Measurements from ENCODE around the gene PDE8B. TPM values are rescaled to one million over a fixed set of nuclear protein-coding genes. Genes with fewer than 3 reads are reported as not detected.

The PDE8B gene
- total RNA-seq, 6 experiments from 2014 or later, result 1.2 to 5.4 (median 2.4) TPM

DNA sequence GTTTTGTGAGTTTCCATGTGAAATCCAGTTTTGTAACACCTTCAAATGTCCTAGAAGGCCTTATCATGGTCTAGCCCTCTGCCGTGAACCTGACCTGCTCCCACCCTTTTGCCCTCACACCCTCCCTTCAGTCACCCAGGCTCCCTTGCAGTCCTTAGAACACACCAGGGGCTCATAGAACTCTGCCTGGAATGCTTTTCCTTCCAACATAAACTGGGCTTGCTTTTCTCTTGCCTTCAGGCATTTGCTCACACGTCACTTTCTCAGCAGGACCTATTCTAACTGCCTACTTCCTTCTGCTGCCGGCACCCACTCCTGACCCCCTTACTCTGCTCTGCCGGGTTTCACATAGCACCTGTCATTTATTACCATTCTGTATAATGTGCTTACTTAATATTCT lies 111.9 kb downstream of the PDE8B start:
- no peak overlapping the region for H3K27ac ChIP-seq
- H3K9me3 ChIP-seq, result no peaks in the 10 kb centered on the region
- H3K27me3 ChIP-seq, result no peaks in the 10 kb centered on the region
- no peak overlapping the region for H3K4me3 ChIP-seq
- H3K36me3 ChIP-seq, result no peaks in the 10 kb centered on the region
- no peak for TF ChIP-seq POLR2A (IDR thresholded peaks at IDR 0.05)
- TF ChIP-seq, protein P1, sequence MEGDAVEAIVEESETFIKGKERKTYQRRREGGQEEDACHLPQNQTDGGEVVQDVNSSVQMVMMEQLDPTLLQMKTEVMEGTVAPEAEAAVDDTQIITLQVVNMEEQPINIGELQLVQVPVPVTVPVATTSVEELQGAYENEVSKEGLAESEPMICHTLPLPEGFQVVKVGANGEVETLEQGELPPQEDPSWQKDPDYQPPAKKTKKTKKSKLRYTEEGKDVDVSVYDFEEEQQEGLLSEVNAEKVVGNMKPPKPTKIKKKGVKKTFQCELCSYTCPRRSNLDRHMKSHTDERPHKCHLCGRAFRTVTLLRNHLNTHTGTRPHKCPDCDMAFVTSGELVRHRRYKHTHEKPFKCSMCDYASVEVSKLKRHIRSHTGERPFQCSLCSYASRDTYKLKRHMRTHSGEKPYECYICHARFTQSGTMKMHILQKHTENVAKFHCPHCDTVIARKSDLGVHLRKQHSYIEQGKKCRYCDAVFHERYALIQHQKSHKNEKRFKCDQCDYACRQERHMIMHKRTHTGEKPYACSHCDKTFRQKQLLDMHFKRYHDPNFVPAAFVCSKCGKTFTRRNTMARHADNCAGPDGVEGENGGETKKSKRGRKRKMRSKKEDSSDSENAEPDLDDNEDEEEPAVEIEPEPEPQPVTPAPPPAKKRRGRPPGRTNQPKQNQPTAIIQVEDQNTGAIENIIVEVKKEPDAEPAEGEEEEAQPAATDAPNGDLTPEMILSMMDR (IDR thresholded peaks at IDR 0.05), result no peak
- H3K4me1 ChIP-seq, result no peaks in the 10 kb centered on the region
- WGBS (ENCODE audit: insufficient coverage, low coverage, low lambda C conversion rate, missing lambda C conversion rate), result 72% methylated on average over 4 of the region's 4 CpGs
- ATAC-seq, result no peak
- DNase-seq, result no peak
- intact Hi-C loops (cut with DNase I), result no loop called here

DNA sequence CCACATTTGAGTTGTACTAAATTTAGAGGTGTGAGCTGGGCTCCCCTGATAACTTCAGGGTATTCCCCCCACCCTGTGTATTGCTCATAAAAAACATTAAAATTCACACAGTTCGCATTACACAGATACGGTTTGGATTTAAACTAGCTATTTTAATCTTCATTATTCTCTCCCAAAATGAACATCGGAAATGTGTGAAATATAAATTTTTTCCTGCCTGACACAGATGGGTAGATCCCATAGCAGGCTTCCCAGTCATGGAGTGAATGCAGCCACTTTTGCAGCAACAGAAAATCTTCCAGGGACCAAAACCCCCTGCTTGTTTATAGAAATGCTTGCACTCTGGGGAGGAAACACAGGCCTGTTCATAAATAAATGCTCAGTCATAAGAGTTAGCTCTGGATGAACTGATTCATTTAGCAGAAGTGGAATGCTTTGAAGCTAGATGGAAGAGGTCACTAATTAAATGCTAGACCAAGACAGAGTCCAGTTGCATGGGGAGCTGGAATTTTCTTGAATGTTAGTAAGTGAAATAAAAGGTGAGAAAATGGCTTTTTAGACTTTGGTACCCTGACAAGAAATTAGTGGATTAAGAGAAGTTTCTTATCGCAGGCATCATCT lies 115.6 kb downstream of the PDE8B start:
- WGBS (ENCODE audit: insufficient coverage, low coverage, low lambda C conversion rate, missing lambda C conversion rate), result 83% methylated on average over 4 of the region's 4 CpGs
- ATAC-seq (no peak), DNase-seq (no peak)
- H3K4me3 ChIP-seq, result no peak overlapping the region
- no peaks in the 10 kb centered on the region for H3K27me3 ChIP-seq
- H3K27ac ChIP-seq, result no peak overlapping the region
- H3K36me3 ChIP-seq, result no peaks in the 10 kb centered on the region
- no peak for TF ChIP-seq POLR2A (IDR thresholded peaks at IDR 0.05)
- TF ChIP-seq, protein P1 (IDR thresholded peaks at IDR 0.05), result no peak
- no peaks in the 10 kb centered on the region for H3K4me1 ChIP-seq
- intact Hi-C loops (cut with DNase I), result no loop called here
- no peaks in the 10 kb centered on the region for H3K9me3 ChIP-seq

DNA sequence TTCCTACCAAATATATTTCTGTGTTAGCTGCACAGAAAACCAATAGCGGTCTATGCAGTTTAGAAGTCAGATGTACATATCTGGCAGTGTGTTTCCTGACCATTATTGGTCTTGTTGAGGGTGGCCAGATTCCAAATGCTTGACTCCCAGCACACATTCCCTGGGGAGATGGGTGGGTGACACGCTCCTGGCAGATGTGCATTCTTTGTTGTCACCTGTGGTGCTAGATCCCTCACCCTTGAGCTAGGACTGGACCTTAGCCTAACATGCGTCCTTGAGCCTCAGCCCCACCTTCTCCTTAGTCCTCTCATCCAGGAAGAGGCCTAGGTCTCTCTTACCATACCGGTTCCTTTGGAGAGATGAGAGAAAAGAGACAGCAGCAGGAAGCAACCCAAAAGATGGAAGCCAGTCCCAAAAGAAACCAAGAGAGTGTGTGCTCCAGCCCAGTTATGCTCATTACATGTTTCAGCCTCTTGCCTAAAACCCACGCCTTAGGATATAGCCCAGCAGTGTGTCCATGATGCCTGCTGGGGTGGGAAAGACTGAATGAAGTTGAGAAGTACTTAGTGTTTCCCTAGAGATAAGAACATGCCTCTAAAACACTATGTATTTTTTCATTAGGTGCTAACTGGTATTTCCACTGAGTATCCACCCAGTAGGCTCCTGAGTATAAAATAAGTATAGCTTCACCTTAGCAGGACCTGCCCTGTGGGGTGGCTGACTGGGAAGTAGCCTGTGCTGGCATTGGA lies 116.7 kb downstream of the PDE8B start:
- ATAC-seq, result no peak

DNA sequence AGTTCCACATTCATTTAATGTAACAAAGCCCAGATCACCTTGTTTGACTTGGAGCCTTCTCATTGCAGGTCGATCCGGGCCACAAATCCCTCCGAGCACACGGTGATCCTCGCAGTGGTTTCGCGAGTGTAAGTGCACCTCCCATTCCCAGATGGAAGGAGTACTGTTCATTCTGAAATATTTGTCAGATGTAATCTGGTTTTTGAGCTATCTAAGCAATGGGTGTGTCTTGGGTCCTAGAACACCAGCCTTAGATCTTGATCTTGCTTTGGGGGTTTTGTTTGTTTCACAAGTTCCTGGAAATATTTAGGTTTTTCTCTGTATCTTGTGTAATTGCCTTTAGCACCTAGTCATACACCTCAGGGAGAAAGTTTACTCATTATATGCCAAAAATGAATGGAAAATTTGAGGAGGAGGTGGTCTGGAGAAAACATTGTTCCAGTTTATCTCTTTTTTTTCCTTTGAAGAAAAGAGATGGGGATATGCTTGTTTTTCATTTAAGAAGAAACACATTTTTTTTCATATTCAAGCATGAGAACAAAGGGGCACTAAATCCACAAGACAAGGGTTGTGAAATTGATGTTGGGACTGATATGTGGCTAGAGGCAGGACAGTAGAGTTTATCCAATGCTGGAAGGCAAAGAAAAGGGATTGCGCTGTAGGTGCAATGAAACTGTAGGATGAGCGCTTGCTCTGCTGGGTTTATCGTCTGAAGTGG lies 118.6 kb downstream of the PDE8B start:
- no peaks in the 10 kb centered on the region for H3K4me1 ChIP-seq

More for the DNA sequence above, 116.7 kb downstream of the PDE8B start:
- Histone ChIP-seq H3K4me1 (no peaks in the 10 kb centered on the region), H3K36me3 (no peaks in the 10 kb centered on the region), H3K4me3 (no peak overlapping the region), H3K27me3 (no peaks in the 10 kb centered on the region), H3K27ac (no peak overlapping the region), H3K9me3 (no peaks in the 10 kb centered on the region)
- intact Hi-C loops (cut with DNase I), result no loop called here
- 81% methylated on average over 3 of the region's 5 CpGs for WGBS (ENCODE audit: insufficient coverage, low coverage, low lambda C conversion rate, missing lambda C conversion rate)
- TF ChIP-seq, protein P1 (IDR thresholded peaks at IDR 0.05), result no peak
- TF ChIP-seq POLR2A (IDR thresholded peaks at IDR 0.05), result no peak
- DNase-seq, result no peak

More for the DNA sequence above, 118.6 kb downstream of the PDE8B start:
- TF ChIP-seq, protein P1 (IDR thresholded peaks at IDR 0.05), result no peak
- no peak for TF ChIP-seq POLR2A (IDR thresholded peaks at IDR 0.05)
- no peak overlapping the region for H3K4me3 ChIP-seq
- 71% methylated on average over 8 of the region's 10 CpGs for WGBS (ENCODE audit: insufficient coverage, low coverage, low lambda C conversion rate, missing lambda C conversion rate)
- H3K27ac ChIP-seq, result no peak overlapping the region
- ATAC-seq (peak in 1 of 4 donors; percentile 65), DNase-seq (no peak)
- H3K27me3 ChIP-seq, result no peaks in the 10 kb centered on the region
- no peaks in the 10 kb centered on the region for H3K36me3 ChIP-seq
- no peaks in the 10 kb centered on the region for H3K9me3 ChIP-seq
- intact Hi-C loops (cut with DNase I), result no loop called here

Data from right lobe of liver (tissue), 6 donors.